ENCODE data around the gene IP6K1.
A peak's percentile ranks its signal among the peaks of the same experiment; 100 is the strongest.

IP6K1 gene

DNA sequence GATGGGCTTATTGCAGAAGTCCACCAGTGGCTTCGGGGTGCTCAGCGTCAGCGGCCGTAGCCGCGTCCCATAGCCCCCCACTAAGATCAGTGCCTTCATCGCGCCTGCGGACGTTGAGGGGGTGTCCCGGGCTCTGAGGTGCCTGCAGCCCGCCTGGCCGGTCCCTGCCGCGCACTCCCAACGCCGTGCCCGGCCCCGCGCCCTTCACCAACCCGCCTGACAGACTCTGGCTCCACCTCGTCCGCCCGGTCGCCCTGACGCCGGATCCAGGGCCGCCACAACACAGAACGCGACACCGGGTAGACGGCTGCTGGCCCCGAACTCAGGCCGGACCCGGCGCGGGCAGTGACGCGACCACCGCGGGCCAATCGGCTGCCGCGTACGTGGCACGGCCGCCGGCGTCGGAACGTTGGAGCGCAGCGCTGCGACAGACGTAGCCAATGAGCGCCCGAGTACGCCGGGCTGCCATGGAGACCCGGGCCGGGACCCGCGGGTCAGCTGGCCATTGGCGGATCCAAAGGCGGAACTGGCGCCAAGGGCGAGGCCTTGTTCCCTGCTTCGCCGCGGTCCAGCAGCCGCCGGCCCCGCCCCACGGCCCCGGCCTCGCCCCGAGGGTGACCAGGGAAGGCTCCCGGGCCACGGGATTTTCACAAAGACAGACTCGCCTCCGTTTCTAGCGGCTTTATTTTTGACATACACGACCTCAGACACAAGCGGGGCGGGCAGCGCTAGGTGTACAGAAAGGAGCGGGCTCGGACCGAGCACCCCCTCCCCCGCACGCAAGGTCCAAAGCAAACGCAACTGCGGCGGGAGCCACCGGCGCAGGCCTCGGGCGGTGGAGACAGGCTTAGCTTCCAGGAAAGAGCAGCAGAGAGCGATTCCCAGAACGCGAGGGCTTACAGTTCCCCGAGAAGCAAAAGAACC, 62.5 kb downstream of the IP6K1 start, which contains the start of gene GMPPB:
Gene GMPPB, minus strand, starts transcription at position 324 of the 924 bp plus-strand sequence. Its CDS starts 225 bp downstream, at position 99.
- H3K27ac ChIP-seq (ENCODE audit: low read length), result peak within 1 kb of the TSS; percentile 81
- H3K4me1 ChIP-seq (ENCODE audit: control insufficient read depth, insufficient read depth, low read length), result peaks cover 33% of the 10 kb centered on the region
- H3K9me3 ChIP-seq (ENCODE audit: control insufficient read depth in 2 of 2, low read length in 2 of 2), result no peaks in the 10 kb centered on the region
- peak within 1 kb of the TSS; percentile 91 to 97 for H3K4me3 ChIP-seq (ENCODE audit: low read length in 2 of 2)
- H3K9ac ChIP-seq (ENCODE audit: low read length in 2 of 2), result peak within 1 kb of the TSS; percentile 90 to 95
- no peaks in the 10 kb centered on the region for H3K27me3 ChIP-seq (ENCODE audit: control insufficient read depth in 1 of 2, insufficient read depth in 2 of 2, low read length in 2 of 2)
- H3K36me3 ChIP-seq (ENCODE audit: control insufficient read depth in 2 of 2, insufficient read depth in 2 of 2, low read length in 2 of 2), result peaks cover 16 to 34% of the 10 kb centered on the region in 2 donors

GRCh38 chr3:49723296-49723627, 63.1 kb downstream of the IP6K1 start:
- H3K9ac ChIP-seq (ENCODE audit: low read length in 2 of 2), result peak overlapping the region; percentile 90 to 95
- H3K4me3 ChIP-seq (ENCODE audit: low read length in 2 of 2), result peak overlapping the region; percentile 91 to 97
- peak overlapping the region; percentile 81 for H3K27ac ChIP-seq (ENCODE audit: low read length)
- no peaks in the 10 kb centered on the region for H3K9me3 ChIP-seq (ENCODE audit: control insufficient read depth in 2 of 2, low read length in 2 of 2)
- H3K36me3 ChIP-seq (ENCODE audit: control insufficient read depth in 2 of 2, insufficient read depth in 2 of 2, low read length in 2 of 2), result peaks cover 16 to 34% of the 10 kb centered on the region in 2 donors
- peaks cover 40% of the 10 kb centered on the region for H3K4me1 ChIP-seq (ENCODE audit: control insufficient read depth, insufficient read depth, low read length)
- H3K27me3 ChIP-seq (ENCODE audit: control insufficient read depth in 1 of 2, insufficient read depth in 2 of 2, low read length in 2 of 2), result peaks cover 0 to 3% of the 10 kb centered on the region in 2 donors

DNA sequence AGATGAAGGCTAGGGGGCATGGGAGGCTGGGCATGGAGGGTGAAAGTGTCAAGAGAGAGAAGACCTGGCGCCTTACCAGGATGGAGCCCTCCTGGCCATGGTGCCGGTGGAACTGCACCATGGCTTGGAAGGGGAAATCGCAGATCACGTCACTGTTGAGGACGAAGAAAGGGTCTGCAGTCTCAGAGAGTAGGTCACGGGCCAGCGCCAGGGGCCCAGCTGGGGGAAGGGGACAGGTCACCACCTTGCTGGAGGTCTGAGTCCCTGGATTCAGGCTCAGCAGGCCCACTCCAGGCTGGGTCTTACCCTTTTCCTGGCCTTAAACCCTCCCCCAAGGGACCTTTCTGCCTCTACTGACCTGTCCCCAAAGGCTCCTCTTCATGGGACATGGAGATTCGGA, 63.4 kb downstream of the IP6K1 start:
- Histone ChIP-seq H3K36me3 (ENCODE audit: control insufficient read depth in 2 of 2, insufficient read depth in 2 of 2, low read length in 2 of 2) (peaks cover 14 to 30% of the 10 kb centered on the region in 2 donors), H3K4me1 (ENCODE audit: control insufficient read depth, insufficient read depth, low read length) (peaks cover 40% of the 10 kb centered on the region), H3K27ac (ENCODE audit: low read length) (peak overlapping the region; percentile 81), H3K9ac (ENCODE audit: low read length in 2 of 2) (peak overlapping the region; percentile 90 to 95), H3K27me3 (ENCODE audit: control insufficient read depth in 1 of 2, insufficient read depth in 2 of 2, low read length in 2 of 2) (peaks cover 0 to 3% of the 10 kb centered on the region in 2 donors), H3K9me3 (ENCODE audit: control insufficient read depth in 2 of 2, low read length in 2 of 2) (no peaks in the 10 kb centered on the region), H3K4me3 (ENCODE audit: low read length in 2 of 2) (peak overlapping the region; percentile 91 to 97)

DNA sequence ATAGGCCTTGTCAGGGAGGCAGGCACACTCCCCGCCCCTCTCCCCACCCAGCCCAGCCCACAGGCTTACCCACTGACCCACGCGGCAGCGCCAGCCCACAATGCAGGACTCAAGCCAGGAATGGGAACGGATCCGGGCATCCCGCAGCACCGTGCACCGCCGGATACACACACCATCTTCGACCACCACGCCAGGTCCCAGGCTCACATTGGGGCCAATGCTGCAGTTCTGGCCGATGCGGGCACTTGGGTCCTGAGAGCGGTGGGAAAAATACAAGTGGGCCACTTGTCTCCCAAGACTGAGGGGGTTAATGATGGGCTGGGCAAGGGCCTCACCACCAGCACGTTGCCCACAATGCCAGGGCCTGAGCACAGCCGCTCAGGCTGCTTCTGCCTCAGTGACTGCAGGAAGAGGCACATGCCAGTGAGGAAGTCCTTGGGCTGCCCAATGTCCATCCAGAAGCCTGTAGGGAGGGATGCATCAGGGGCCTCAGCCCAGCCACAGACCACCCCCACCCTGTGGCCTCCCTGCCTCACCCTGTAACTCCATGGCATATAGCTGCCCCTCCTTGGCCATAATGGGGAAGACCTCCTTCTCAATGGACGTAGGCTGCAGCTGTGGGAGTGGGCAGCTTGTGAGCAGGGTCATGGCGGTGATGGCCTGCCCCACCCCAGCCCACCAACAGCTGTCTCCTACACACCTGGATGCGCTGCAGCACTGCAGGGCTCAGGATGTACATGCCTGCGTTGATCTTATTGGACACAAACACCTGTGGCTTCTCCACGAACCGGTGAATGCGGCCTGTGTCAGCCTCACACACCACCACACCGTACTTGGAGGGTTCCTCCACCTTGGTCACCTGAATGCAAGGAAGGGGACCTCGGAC, 64.2 kb downstream of the IP6K1 start:
- H3K4me1 ChIP-seq (ENCODE audit: control insufficient read depth, insufficient read depth, low read length), result peaks cover 40% of the 10 kb centered on the region
- peak overlapping the region in 1 of 2 donors; percentile 97 for H3K4me3 ChIP-seq (ENCODE audit: low read length in 2 of 2)
- no peaks in the 10 kb centered on the region for H3K9me3 ChIP-seq (ENCODE audit: control insufficient read depth in 2 of 2, low read length in 2 of 2)
- peak overlapping the region; percentile 6 for H3K27ac ChIP-seq (ENCODE audit: low read length)
- H3K36me3 ChIP-seq (ENCODE audit: control insufficient read depth in 2 of 2, insufficient read depth in 2 of 2, low read length in 2 of 2), result peaks cover 7 to 23% of the 10 kb centered on the region in 2 donors
- H3K9ac ChIP-seq (ENCODE audit: low read length in 2 of 2), result peak overlapping the region; percentile 90 to 95
- H3K27me3 ChIP-seq (ENCODE audit: control insufficient read depth in 1 of 2, insufficient read depth in 2 of 2, low read length in 2 of 2), result peaks cover 0 to 3% of the 10 kb centered on the region in 2 donors

DNA sequence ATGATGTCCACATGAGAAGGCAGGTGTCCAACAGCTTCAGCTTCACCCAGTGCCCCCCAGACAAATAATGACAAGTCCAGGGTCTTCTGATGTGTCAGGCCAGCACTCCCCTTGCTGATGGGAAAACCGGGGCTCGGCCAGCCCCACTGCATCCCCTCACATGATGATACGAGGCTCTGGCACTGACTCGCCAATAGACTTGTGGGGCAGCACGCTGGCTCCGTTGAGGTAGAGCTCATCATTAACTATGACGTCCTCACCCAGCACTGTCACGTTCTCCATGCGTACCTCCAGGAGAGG, 64.8 kb downstream of the IP6K1 start:
- H3K4me3 ChIP-seq (ENCODE audit: low read length in 2 of 2), result no peak overlapping the region
- H3K27ac ChIP-seq (ENCODE audit: low read length), result no peak overlapping the region
- peaks cover 0 to 3% of the 10 kb centered on the region in 2 donors for H3K27me3 ChIP-seq (ENCODE audit: control insufficient read depth in 1 of 2, insufficient read depth in 2 of 2, low read length in 2 of 2)
- no peaks in the 10 kb centered on the region for H3K9me3 ChIP-seq (ENCODE audit: control insufficient read depth in 2 of 2, low read length in 2 of 2)
- H3K36me3 ChIP-seq (ENCODE audit: control insufficient read depth in 2 of 2, insufficient read depth in 2 of 2, low read length in 2 of 2), result peaks cover 4 to 20% of the 10 kb centered on the region in 2 donors
- H3K4me1 ChIP-seq (ENCODE audit: control insufficient read depth, insufficient read depth, low read length), result peaks cover 40% of the 10 kb centered on the region
- no peak overlapping the region for H3K9ac ChIP-seq (ENCODE audit: low read length in 2 of 2)

DNA sequence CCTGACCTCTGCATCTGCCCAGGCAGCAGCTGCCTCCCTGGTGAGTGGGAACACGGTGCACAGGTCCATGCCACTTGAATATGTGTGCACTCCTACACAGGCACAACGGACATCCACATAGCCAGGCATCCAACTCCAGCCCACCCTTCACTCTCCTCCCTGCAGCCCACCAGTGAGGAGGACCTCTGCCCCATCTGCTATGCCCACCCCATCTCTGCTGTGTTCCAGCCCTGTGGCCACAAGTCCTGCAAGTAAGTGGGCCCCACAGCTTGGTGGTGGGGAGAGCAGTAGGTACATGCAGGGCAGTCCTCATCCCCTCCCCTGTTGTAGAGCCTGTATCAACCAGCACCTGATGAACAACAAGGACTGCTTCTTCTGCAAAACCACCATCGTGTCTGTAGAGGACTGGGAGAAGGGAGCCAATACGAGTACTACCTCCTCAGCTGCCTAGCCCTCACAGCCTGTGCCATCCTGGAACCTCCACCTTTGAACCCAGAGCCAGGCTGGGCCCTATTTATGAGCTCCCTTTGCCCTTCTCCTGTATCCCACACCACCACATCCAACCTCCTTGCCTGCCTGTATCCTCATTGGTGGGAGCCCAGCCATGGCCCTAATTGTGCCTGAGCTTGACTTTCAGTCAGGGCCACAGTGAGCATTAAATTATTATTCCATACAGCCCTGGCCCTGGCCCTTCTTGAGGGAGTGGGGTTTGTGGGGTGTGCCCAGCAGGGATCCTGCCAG, 65.3 kb downstream of the IP6K1 start:
- Histone ChIP-seq H3K27ac (ENCODE audit: low read length) (no peak overlapping the region), H3K9ac (ENCODE audit: low read length in 2 of 2) (no peak overlapping the region), H3K4me3 (ENCODE audit: low read length in 2 of 2) (no peak overlapping the region), H3K9me3 (ENCODE audit: control insufficient read depth in 2 of 2, low read length in 2 of 2) (no peaks in the 10 kb centered on the region), H3K4me1 (ENCODE audit: control insufficient read depth, insufficient read depth, low read length) (peaks cover 40% of the 10 kb centered on the region), H3K36me3 (ENCODE audit: control insufficient read depth in 2 of 2, insufficient read depth in 2 of 2, low read length in 2 of 2) (peaks cover 6 to 22% of the 10 kb centered on the region in 2 donors), H3K27me3 (ENCODE audit: control insufficient read depth in 1 of 2, insufficient read depth in 2 of 2, low read length in 2 of 2) (peaks cover 0 to 3% of the 10 kb centered on the region in 2 donors)

DNA sequence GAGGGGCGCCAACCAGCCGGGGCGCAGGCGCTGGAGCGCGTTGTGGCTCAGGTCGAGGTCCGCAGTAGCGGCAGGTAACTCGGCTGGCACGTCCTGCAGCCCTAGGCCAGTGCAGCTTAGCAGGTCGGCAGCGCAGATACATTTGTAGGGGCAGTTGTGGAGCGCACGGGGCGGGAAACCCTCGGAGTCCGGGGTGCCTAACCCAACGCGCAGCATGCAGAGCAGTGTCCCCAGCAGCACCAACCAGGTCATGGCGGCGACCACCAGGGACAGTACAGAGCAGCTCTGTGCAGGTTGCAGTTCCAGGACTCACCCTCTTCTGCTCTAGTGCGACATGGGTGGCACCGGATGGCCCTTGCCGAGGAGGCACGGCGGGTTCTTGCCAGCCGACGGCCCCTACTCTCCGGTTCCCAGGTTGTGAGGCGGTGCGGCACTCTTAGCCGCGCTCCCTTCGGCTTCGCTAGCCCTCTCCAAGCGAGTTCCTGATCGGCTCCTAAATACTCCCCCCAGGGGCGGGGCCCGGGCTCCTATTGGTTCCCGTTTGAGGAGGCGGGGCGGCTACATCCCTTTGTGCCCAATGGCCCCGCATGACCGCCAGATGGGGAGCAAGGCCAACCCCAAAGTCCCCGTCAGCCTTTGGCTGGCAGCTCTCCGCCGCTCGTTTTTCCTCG, 67.0 kb downstream of the IP6K1 start, which contains the start of gene AMIGO3:
Gene AMIGO3, minus strand, starts transcription at position 471 of the 671 bp plus-strand sequence. Its CDS starts 219 bp downstream, at position 252.
- Histone ChIP-seq H3K4me3 (ENCODE audit: low read length in 2 of 2) (peak within 1 kb of the TSS; percentile 70 to 83), H3K27me3 (ENCODE audit: control insufficient read depth in 1 of 2, insufficient read depth in 2 of 2, low read length in 2 of 2) (peaks cover 0 to 3% of the 10 kb centered on the region in 2 donors), H3K9ac (ENCODE audit: low read length in 2 of 2) (peak within 1 kb of the TSS; percentile 32 to 47), H3K36me3 (ENCODE audit: control insufficient read depth in 2 of 2, insufficient read depth in 2 of 2, low read length in 2 of 2) (peaks cover 13 to 23% of the 10 kb centered on the region in 2 donors), H3K27ac (ENCODE audit: low read length) (peak within 1 kb of the TSS; percentile 18), H3K9me3 (ENCODE audit: control insufficient read depth in 2 of 2, low read length in 2 of 2) (no peaks in the 10 kb centered on the region), H3K4me1 (ENCODE audit: control insufficient read depth, insufficient read depth, low read length) (peaks cover 32% of the 10 kb centered on the region)

DNA sequence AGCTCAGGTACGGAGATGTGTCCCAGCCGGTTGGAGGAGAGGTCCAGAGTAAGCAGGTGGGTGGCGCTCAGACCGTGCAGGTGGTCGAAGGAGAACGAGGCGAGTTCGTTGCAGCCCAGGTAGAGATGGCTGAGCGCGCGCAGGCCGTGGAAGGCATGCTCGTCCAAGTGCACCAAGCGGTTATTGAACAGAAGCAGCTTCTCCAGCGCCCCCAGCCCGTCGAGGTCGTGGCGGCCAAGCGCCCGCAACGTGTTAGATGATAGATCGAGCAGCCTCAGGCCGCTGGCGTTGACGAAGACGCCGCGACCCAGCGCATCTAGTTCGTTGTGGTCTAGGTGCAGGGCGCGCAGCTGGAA, 67.5 kb downstream of the IP6K1 start:
- Histone ChIP-seq H3K9ac (ENCODE audit: low read length in 2 of 2) (peak overlapping the region; percentile 32 to 47), H3K4me3 (ENCODE audit: low read length in 2 of 2) (peak overlapping the region; percentile 70 to 83), H3K27me3 (ENCODE audit: control insufficient read depth in 1 of 2, insufficient read depth in 2 of 2, low read length in 2 of 2) (peaks cover 0 to 3% of the 10 kb centered on the region in 2 donors), H3K27ac (ENCODE audit: low read length) (no peak overlapping the region), H3K4me1 (ENCODE audit: control insufficient read depth, insufficient read depth, low read length) (peaks cover 30% of the 10 kb centered on the region), H3K36me3 (ENCODE audit: control insufficient read depth in 2 of 2, insufficient read depth in 2 of 2, low read length in 2 of 2) (peaks cover 13 to 25% of the 10 kb centered on the region in 2 donors), H3K9me3 (ENCODE audit: control insufficient read depth in 2 of 2, low read length in 2 of 2) (no peaks in the 10 kb centered on the region)

GRCh38 chr3:49717959-49718857, 68.1 kb downstream of the IP6K1 start:
- no peak overlapping the region for H3K9ac ChIP-seq (ENCODE audit: low read length in 2 of 2)
- H3K27ac ChIP-seq (ENCODE audit: low read length), result no peak overlapping the region
- peaks cover 0 to 3% of the 10 kb centered on the region in 2 donors for H3K27me3 ChIP-seq (ENCODE audit: control insufficient read depth in 1 of 2, insufficient read depth in 2 of 2, low read length in 2 of 2)
- H3K36me3 ChIP-seq (ENCODE audit: control insufficient read depth in 2 of 2, insufficient read depth in 2 of 2, low read length in 2 of 2), result peaks cover 13 to 25% of the 10 kb centered on the region in 2 donors
- H3K4me1 ChIP-seq (ENCODE audit: control insufficient read depth, insufficient read depth, low read length), result peaks cover 24% of the 10 kb centered on the region
- no peaks in the 10 kb centered on the region for H3K9me3 ChIP-seq (ENCODE audit: control insufficient read depth in 2 of 2, low read length in 2 of 2)
- H3K4me3 ChIP-seq (ENCODE audit: low read length in 2 of 2), result peak overlapping the region; percentile 70 to 83

Measured in stomach smooth muscle (tissue), 2 donors.